H1 (cell line): ENCODE measurements around the gene ROBO2. TPM values are rescaled to one million over a fixed set of nuclear protein-coding genes. Genes with fewer than 3 reads are reported as not detected.

ENCODE experiments used
- CTCF ChIA-PET: fragments of 300-600 bp; sonication (Branson Sonifier 250); formaldehyde crosslinking; loops from one replicate; lab custom pipeline; 2021; ENCODE audit not compliant: partially characterized antibody; lab: Charles Lee
- POLR2A ChIA-PET: fragments of 300-600 bp; sonication (Branson Sonifier 250); formaldehyde crosslinking; loops from one replicate; lab custom pipeline; 2021; ENCODE audit warnings: inconsistent platforms; ENCODE audit not compliant: partially characterized antibody; lab: Charles Lee
- DNase-seq, 2 experiments: peaks; one replicate each; pipeline versions ENCODE4 v3.0.0 to v3.0.0-alpha.2; 2010 to 2022; ENCODE audit warnings: low spot score in 2 of 2, low read depth in 1 of 2, mixed read lengths in 1 of 2
- FAIRE-seq: peaks from 2 replicates; lab custom pipeline; 2011; peaks lifted over from hg19 to GRCh38; lab: Jason Lieb, UNC
- H2AFZ ChIP-seq: 2 replicates; pipeline ENCODE4 v1.8.1; 2012; ENCODE audit warnings: low read length, inconsistent platforms
- H2AK5ac ChIP-seq: 2 replicates; pipeline ENCODE4 v1.6.1; 2013; ENCODE audit warnings: low read depth, low read length
- H2BK120ac ChIP-seq: replicated peaks from 2 replicates; pipeline ENCODE3; 2013; ENCODE audit warnings: low read depth, low read length, inconsistent platforms
- H2BK12ac ChIP-seq: 2 replicates; pipeline ENCODE4 v1.6.1; 2013; ENCODE audit warnings: low read depth, low read length
- H2BK15ac ChIP-seq: 2 replicates; pipeline ENCODE4 v1.6.1; 2013; ENCODE audit warnings: low read length
- H2BK20ac ChIP-seq: 2 replicates; pipeline ENCODE4 v1.6.1; 2013; ENCODE audit warnings: low read length
- H2BK5ac ChIP-seq: 2 replicates; pipeline ENCODE4 v1.6.1; 2013; ENCODE audit warnings: low read depth, low read length
- H3K14ac ChIP-seq: 2 replicates; pipeline ENCODE4 v1.6.1; 2013; ENCODE audit warnings: inconsistent platforms; ENCODE audit not compliant: insufficient read length
- H3K18ac ChIP-seq: 2 replicates; pipeline ENCODE4 v1.6.1; 2013; ENCODE audit warnings: low read length; ENCODE audit errors: extremely low read depth
- H3K23ac ChIP-seq: 2 replicates; pipeline ENCODE4 v1.6.1; 2013; ENCODE audit warnings: inconsistent platforms; ENCODE audit not compliant: insufficient read length
- H3K23me2 ChIP-seq: 2 replicates; pipeline ENCODE4 v1.6.1; 2013; ENCODE audit warnings: low read depth, low read length
- H3K27ac ChIP-seq: 2 replicates; pipeline ENCODE4 v1.6.1; 2011; ENCODE audit warnings: low read depth, low read length, inconsistent platforms
- H3K27me3 ChIP-seq, 4 experiments: replicated peaks in 1 of 4; 1 replicate in 1 of 4; 2 replicates in 3 of 4; pipeline versions ENCODE4 v1.6.1 to v1.8.1; 2011 to 2013; ENCODE audit warnings: low read length in 3 of 4, mild to moderate bottlenecking in 3 of 4, inconsistent platforms in 2 of 4, mixed read lengths in 2 of 4, moderate library complexity in 1 of 4; ENCODE audit not compliant: control insufficient read depth in 3 of 4, insufficient read depth in 3 of 4; ENCODE audit errors: extremely low read depth in 1 of 4
- H3K36me3 ChIP-seq, 4 experiments: 2 replicates each; pipeline versions ENCODE4 v1.6.1 to v1.8.1; 2011 to 2013; ENCODE audit warnings: mild to moderate bottlenecking in 4 of 4, low read length in 3 of 4, moderate library complexity in 2 of 4, control low read depth in 1 of 4, inconsistent platforms in 1 of 4; ENCODE audit not compliant: insufficient read depth in 4 of 4, control insufficient read depth in 2 of 4
- H3K4ac ChIP-seq: replicated peaks from 2 replicates; pipeline ENCODE3; 2013; ENCODE audit warnings: low read length, low read depth, mixed read lengths, inconsistent platforms; ENCODE audit not compliant: insufficient read length
- H3K4me1 ChIP-seq, 4 experiments: replicated peaks in 1 of 4; 1 replicate in 1 of 4; 2 replicates in 3 of 4; pipeline versions ENCODE4 v1.6.1 to v1.8.1; 2011 to 2013; ENCODE audit warnings: low read length in 3 of 4, inconsistent platforms in 2 of 4, mixed read lengths in 1 of 4; ENCODE audit not compliant: insufficient read depth in 4 of 4, control insufficient read depth in 3 of 4
- H3K4me2 ChIP-seq, 2 experiments: 2 replicates each; pipeline versions ENCODE4 v1.6.1 to v1.8.1; 2011 to 2013; ENCODE audit warnings: low read depth in 2 of 2, low read length in 2 of 2, control low read depth in 1 of 2, inconsistent platforms in 1 of 2, mild to moderate bottlenecking in 1 of 2; ENCODE audit not compliant: insufficient read depth in 1 of 2
- H3K4me3 ChIP-seq, 4 experiments: fragments of 200-600, 300-600 bp in 1 of 4; sonication (generic), shearing (Covaris generic), sonication (Bioruptor Twin) in 1 of 4; 2 replicates each; pipeline versions ENCODE4 v1.5.1 to v1.8.1; 2011 to 2016; ENCODE audit warnings: low read length in 4 of 4, low read depth in 3 of 4, control low read depth in 2 of 4, inconsistent platforms in 2 of 4, mild to moderate bottlenecking in 2 of 4, mixed read lengths in 1 of 4, moderate library complexity in 1 of 4; ENCODE audit not compliant: insufficient read depth in 2 of 4; ENCODE audit errors: extremely low read depth in 1 of 4
- H3K56ac ChIP-seq: replicated peaks from 2 replicates; pipeline ENCODE3; 2013; ENCODE audit warnings: low read depth, mild to moderate bottlenecking, mixed read lengths, low read length, inconsistent platforms; ENCODE audit not compliant: insufficient read length
- H3K79me1 ChIP-seq: 2 replicates; pipeline ENCODE4 v1.6.1; 2013; ENCODE audit warnings: low read depth, low read length, control low read depth
- H3K79me2 ChIP-seq, 2 experiments: 2 replicates each; pipeline versions ENCODE4 v1.6.1 to v1.8.1; 2012 to 2013; ENCODE audit warnings: low read length in 2 of 2, mild to moderate bottlenecking in 2 of 2, inconsistent platforms in 1 of 2; ENCODE audit not compliant: insufficient read depth in 2 of 2, control insufficient read depth in 1 of 2
- H3K9ac ChIP-seq, 4 experiments: replicated peaks in 1 of 4; 1 replicate in 1 of 4; 2 replicates in 3 of 4; pipeline versions ENCODE4 v1.6.1 to v1.8.1; 2011 to 2013; ENCODE audit warnings: low read depth in 3 of 4, low read length in 3 of 4, control low read depth in 2 of 4, mild to moderate bottlenecking in 2 of 4, moderate library complexity in 2 of 4, inconsistent platforms in 1 of 4; ENCODE audit errors: extremely low read depth in 1 of 4
- H3K9me3 ChIP-seq, 2 experiments: 2 replicates each; pipeline versions ENCODE4 v1.6.1 to v1.8.1; 2012 to 2013; ENCODE audit warnings: mild to moderate bottlenecking in 2 of 2, moderate library complexity in 2 of 2, control low read depth in 1 of 2, inconsistent platforms in 1 of 2, low read depth in 1 of 2, low read length in 1 of 2, mixed read lengths in 1 of 2; ENCODE audit not compliant: insufficient read depth in 2 of 2
- H4K20me1 ChIP-seq, 2 experiments: replicated peaks in 1 of 2; 2 replicates each; pipeline versions ENCODE3 to v1.8.1; 2011 to 2013; ENCODE audit warnings: inconsistent platforms in 2 of 2, low read length in 2 of 2, mild to moderate bottlenecking in 1 of 2; ENCODE audit not compliant: insufficient read depth in 2 of 2, control insufficient read depth in 1 of 2
- H4K5ac ChIP-seq: 2 replicates; pipeline ENCODE4 v1.6.1; 2013; ENCODE audit warnings: low read length, low read depth, mixed read lengths, inconsistent platforms; ENCODE audit not compliant: insufficient read length
- H4K8ac ChIP-seq: 2 replicates; pipeline ENCODE4 v1.8.0; 2013; ENCODE audit warnings: mild to moderate bottlenecking, moderate library complexity, low read length, inconsistent platforms; ENCODE audit not compliant: insufficient read depth; ENCODE audit errors: extremely low read depth
- H4K91ac ChIP-seq: replicated peaks from 2 replicates; pipeline ENCODE3; 2013; ENCODE audit warnings: low read length, mixed read lengths, inconsistent platforms; ENCODE audit not compliant: insufficient read length
- BRCA1 ChIP-seq: IDR thresholded peaks from 2 replicates; pipeline ENCODE4 v1.6.1; 2012; ENCODE audit warnings: low read depth, low read length, improper control_type of control experiment
- WGBS, 2 experiments: shearing (Covaris generic) in 1 of 2; methylation state at CpG; one replicate each; pipeline versions ENCODE4 v1.1.6 to v1.1.7; 2013 to 2015; ENCODE audit warnings: low lambda C conversion rate in 2 of 2, mixed read lengths in 2 of 2, inconsistent platforms in 1 of 2, low coverage in 1 of 2, missing lambda C conversion rate in 1 of 2; ENCODE audit not compliant: insufficient replicate concordance in 2 of 2, insufficient coverage in 1 of 2, insufficient read length in 1 of 2; ENCODE audit errors: extremely low coverage in 1 of 2, missing lambda C conversion rate in 1 of 2; 5-methylcytosine and 5-hydroxymethylcytosine counted together
- polyA plus RNA-seq, 7 experiments: library from polyadenylated mRNA; depleted of rRNA in 3 of 7; stranded (reverse) in 5 of 7; unstranded in 2 of 7; fragments of >200 nt in 5 of 7; fragments of 200-250 nt in 2 of 7; gene quantifications; 1 replicate in 5 of 7; 2 replicates in 1 of 7; 4 replicates in 1 of 7; pipeline versions ENCODE4 v1.2.1 to v1.2.3, GENCODE V29; 2011 to 2013; ENCODE audit warnings: missing spikeins in 2 of 7, mixed read lengths in 2 of 7
- total RNA-seq: library from RNA; stranded (reverse); fragmentation: NEBNext Ultra II Directional; extraction: Animal tissue kit (Norgen Biotek cat#: 25700); gene quantifications from 2 replicates; pipeline ENCODE4 v1.2.1, GENCODE V29; 2021

ROBO2 gene
- total and polyA plus RNA-seq, 2 of the 8 experiments (the other 6 are each of a cell fraction or from before 2014, with no cell fraction given): 1.5 to 2.9 TPM

GRCh38 chr3:77304700-77305021, 264.8 kb downstream of the ROBO2 start:
- no peaks in the 10 kb centered on the region for H3K4me1 ChIP-seq
- no peak for TF ChIP-seq BRCA1

More at GRCh38 chr3:77304700-77305021, 264.8 kb downstream of the ROBO2 start:
- 66% methylated on average over 3 of the region's 3 CpGs; no CpG with 5 or more reads in 1 of the 2 experiments for WGBS, 2 experiments
- no peak overlapping the region for H3K4ac ChIP-seq
- H3K9me3 ChIP-seq: no peaks in the 10 kb centered on the region
- H2BK120ac ChIP-seq: no peak overlapping the region
- H2BK5ac ChIP-seq: no peak overlapping the region
- H4K8ac ChIP-seq: no peak overlapping the region
- H3K4me2 ChIP-seq: no peak overlapping the region
- no peak overlapping the region for H3K9ac ChIP-seq
- DNase-seq (no peak), FAIRE-seq (no peak)
- CTCF ChIA-PET: interaction anchor here (1.3 to 2.5 kb wide), 2 partner anchors 13 to 16 kb away, joined by 4 to 14 read pairs; no protein-coding TSS in a partner anchor
- no peaks in the 10 kb centered on the region for H3K23me2 ChIP-seq
- H3K79me2 ChIP-seq: no peaks in the 10 kb centered on the region
- no peak overlapping the region for H3K27ac ChIP-seq
- no peak overlapping the region for H4K5ac ChIP-seq
- H3K14ac ChIP-seq: no peak overlapping the region
- no peaks in the 10 kb centered on the region for H4K20me1 ChIP-seq
- H3K23ac ChIP-seq: no peak overlapping the region
- H3K79me1 ChIP-seq: no peaks in the 10 kb centered on the region
- no peak overlapping the region for H3K18ac ChIP-seq
- peaks cover 0 to 1% (median 0%) of the 10 kb centered on the region in 4 experiments; a peak in 1 of 7 replicates for H3K27me3 ChIP-seq
- POLR2A ChIA-PET: no interaction called here
- no peak overlapping the region for H2BK12ac ChIP-seq
- H2BK20ac ChIP-seq: no peak overlapping the region
- no peak overlapping the region for H4K91ac ChIP-seq
- H2BK15ac ChIP-seq: no peak overlapping the region
- H2AK5ac ChIP-seq: no peak overlapping the region
- H2AFZ ChIP-seq: no peak overlapping the region
- H3K36me3 ChIP-seq: no peaks in the 10 kb centered on the region
- H3K56ac ChIP-seq: no peak overlapping the region
- H3K4me3 ChIP-seq: no peak overlapping the region
